Superior temporal gyrus (tissue), 1 donor: Measurements from ENCODE around the gene YAP1.

ENCODE experiments used
- DNase-seq: peaks from one replicate; pipeline ENCODE4 v3.0.0-alpha.2; 2016; ENCODE audit errors: extremely low spot score

YAP1 gene

DNA sequence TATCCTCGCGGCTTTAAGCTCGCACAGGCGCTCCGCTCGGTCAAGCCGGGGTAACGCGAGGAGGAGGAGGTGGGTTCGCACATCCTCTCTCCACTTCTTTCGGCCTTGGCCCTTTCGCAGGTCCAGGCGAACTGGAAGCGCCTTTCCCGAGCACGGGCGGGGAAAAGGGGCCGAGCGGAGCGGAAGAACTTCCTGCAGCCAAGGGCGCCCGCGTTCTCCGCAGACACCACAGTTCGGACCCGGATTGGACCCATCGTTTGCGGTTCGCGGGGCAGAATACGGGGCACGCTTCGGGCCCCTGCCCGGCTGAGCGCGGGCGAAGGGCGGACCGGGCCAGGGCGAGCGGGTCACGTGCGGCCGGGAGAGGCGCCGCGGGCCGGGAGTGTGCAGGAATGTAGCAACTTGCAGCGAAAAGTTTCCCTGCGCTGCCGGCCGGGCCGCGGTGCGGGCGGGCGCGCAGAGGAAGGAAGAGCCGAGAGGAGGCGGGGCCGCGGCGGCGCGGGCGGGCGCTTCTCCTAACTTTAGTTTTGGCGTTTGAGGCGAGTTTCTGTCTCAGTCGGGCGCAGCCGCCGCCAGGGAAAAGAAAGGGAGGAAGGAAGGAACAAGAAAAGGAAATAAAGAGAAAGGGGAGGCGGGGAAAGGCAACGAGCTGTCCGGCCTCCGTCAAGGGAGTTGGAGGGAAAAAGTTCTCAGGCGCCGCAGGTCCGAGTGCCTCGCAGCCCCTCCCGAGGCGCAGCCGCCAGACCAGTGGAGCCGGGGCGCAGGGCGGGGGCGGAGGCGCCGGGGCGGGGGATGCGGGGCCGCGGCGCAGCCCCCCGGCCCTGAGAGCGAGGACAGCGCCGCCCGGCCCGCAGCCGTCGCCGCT lies at the start of gene YAP1:
TSS of gene YAP1 (plus strand) at position 552 of the 865 bp plus-strand sequence. CDS start 402 bp downstream, outside the sequence.
- no peak for DNase-seq

DNA sequence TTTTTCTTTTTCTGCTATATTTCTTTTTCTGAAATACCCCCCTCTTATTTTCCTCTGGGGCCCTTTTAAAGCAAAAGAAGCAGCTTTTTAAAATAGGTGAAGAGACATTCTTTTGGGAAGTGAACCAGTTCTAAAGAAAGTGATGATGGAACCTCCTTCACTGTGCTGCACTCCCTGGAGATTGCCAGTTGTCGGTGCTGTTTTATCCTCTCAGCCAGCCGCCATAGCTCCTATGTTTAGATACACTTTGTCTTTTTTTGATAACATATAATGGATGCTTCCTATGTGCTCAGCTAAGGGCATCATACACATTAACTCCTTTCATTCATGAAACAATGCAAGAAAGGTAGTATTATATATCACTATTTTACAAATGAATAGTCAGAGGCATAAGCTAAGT lies 49.0 kb upstream of the YAP1 start:
- DNase-seq, result no peak

DNA sequence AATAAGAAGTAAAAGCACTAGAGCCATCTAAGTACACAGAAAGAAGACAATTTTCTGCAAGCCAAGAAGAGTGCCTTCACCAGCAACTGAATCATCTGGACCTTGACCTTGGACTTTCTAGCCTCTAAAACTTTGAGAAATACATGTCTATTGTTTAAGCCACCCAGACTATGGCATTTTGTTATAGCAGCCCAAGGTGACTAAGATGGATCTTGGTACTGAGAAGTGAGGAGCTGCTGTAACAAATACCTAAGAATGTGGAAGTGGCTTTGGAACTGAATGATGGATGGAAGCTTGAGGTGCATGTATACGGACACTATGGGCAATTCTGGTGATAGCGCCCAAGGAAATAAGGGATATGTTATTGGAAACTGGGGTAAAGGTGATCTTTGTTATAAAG lies 48.1 kb upstream of the YAP1 start:
- DNase-seq, result no peak

DNA sequence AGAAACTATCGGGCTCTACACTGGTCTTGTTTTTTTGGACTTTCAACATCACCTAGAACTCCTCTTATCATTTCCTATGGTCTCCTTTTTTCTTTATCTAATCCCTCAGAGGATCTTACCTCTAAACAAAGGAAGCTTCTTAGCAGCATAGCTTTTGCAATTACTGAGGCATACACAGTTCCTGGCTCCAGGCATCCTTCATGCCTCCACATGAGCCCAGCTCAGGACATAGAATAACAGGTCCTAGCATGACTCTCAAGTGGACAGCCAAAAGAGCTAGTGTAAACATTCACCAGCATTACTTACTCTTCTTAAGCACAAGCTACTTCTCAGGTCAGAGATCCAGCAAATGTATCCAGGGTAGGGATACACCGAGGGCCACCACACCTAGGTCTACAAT lies 45.9 kb upstream of the YAP1 start:
- DNase-seq, result no peak

DNA sequence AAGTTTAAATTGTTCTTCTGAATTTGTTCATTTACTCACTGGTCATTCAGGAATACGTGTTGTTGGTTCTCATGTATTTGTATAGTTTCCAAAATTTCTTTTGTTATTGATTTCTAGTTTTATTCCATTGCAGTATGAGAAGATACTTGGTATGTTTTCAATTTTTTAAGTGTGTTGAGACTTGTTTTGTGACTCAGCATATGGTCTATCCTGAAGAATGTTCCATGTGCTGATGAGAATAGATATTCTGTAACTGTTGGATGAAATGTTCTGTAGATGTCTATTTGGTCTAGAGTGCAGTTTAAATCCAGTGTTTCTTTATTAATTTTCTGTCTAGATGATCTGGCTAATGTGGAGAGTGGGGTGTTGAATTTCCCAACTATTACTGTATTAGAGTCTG lies 39.5 kb upstream of the YAP1 start:
- no peak for DNase-seq

DNA sequence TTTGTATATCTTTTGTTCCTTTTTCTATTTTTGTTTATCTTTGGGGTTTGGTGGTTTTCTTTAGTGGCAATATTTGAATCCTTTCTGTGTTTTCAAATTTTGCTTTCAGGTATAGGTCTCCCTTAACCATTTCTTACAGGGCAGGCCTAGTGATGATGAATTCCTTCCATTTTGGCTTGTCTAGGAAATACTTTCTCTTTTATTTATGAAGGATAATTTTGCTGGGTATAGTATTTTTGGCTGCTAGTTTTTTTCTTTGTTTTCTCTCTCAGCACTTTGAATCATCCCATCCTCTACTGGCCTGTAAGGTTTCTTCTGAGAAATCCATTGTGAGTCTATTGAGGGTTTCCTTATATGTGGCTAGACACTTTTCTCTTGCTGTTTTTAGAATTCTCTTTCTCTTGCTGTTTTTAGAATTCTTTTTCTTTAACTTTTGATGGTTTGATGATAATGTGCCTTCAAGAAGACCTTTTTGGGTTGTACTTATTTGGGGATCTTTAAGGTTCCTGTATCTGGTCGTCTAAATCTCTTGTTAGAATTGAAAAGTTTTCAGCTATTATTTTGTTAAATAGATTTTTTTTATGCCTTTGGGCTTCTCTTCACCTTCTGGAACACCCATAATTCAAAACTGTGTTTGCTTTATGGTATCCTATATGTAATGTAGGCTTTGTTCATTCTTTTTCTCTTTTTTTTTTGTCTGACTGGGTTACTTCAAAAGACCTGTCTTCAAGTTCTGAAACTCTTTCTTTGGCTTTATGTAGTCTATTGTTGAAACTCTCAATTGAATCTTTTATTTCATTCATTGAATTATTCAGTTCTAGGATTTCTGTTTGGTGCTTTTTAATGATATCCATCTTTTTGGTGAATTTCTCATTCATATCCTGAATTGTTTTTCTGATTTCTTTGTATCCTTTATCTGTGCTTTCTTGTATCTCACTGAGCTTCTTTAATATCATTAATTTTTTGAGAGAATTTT lies 38.5 kb upstream of the YAP1 start:
- DNase-seq, result no peak

DNA sequence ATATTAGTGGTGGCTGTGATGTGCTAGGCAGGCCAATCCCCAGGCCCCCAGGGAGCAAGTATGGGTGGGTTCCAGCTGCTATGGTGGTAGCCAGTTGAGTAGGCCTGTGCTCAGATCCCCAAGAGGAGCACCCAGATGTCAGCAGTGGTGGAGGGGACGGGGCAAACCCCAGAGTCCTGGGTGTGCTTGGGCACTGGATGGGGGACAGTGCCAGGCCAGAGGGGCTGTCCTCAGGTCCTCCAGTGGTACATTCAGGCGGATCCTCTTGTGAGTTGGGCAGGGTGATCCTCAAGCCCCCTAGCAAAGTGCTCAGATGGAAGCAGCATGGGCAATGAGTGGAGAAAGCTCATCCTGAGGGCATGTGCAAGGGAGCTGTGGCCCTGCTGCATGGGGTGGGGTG lies 37.0 kb upstream of the YAP1 start:
- no peak for DNase-seq

DNA sequence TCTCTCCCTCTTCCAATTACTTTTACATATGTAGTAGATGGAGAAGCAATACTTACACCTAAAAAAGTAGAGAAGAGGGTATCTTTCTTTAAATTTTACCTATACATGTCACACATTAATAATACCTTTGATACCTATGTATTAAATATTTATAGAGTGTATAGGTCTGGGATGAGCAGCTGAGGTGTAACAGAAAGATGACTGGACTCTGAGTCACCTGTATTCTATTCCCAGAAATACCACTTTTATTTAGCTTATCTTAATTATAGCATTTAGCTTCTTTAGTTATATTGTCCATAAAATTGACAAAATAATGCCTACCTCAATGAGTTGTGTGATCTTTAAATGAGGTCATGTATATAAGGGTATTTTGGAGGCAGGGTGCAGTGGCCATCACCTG lies 30.6 kb upstream of the YAP1 start:
- DNase-seq, result no peak

DNA sequence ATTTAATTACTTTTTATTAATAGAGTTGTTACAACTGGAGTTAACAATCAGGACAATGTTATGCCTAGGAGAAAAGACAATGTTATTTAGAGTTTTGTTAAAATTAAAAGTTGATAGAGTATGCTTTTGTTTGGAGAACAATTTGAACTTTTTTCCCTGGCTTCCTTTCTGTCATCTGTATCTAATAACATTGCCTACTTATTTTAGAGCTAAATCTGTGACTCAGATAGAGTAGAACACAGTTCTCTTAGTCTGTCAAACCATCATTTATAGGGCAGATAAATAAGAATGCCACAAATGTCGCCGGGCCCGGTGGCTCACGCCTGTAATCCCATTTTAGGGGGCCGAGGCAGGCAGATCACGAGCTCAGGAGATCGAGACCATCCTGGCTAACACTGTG lies 28.9 kb upstream of the YAP1 start:
- DNase-seq, result no peak

DNA sequence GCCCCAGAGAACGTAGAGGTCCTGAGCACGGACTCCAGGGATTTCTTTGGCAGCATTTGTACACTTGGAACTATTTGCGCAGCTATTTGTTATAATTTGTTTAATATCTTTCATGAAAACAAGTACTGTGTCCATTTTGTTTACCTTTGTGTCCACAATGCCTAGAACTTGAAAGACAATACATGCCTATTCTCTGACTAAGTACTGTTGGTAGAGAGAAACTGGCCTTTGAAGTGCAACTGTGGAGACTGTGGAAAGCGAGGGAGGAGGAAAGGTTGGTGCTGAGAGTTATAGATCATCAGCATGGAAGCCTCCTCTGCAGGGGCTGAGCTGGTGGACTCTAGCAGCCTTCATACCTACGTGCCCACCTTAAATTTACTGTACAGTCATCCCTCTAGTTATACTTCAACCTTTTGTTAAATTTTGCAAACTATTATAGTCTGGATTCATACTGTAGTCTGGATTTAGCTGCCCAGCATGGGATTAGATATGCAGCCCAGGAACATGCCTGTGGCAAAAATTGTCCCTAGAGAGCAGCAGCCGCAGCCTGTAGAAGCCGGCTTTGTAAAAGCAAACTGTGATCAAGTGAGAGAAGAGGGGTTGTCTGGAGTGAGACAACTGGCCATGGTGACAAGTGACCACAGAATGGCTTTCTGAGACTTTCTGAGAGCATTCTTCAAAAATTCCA lies 24.2 kb upstream of the YAP1 start:
- no peak for DNase-seq

DNA sequence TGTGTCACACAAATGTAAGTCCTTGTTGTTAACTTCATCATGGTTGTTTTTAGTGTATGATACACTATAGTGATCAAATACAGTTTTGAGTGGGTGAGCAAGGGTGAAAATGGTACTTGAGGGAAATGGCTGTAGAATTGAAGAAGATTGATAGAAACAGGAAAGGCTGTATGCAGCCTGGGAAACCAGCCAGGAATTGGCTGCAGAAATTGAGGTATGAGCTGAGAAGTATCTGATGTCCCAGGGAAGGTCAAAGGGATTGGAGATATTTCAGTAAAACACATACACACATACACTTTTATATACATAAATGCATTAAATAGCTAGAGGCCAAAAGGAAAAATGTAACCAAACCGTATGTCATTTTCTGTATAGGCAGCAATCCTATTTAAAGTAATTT lies 13.1 kb upstream of the YAP1 start:
- DNase-seq, result no peak

DNA sequence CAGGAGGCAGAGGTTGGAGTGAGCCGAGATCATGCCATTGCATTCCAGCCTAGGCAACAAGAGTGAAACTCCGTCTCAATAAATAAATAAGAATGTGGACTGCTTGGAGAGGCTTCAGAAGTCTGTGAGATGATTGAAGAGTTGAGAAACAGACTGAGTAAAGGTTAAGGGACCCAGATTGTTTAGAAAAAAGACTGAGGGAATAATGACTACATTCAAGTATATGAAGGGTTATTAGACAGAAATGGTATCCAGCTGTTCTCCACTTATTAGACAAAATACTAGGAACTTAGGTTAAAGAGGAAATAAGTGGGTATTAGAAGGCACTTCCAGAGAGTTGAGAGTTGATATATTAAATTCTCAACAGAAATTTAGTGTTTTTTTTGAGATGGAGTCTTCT lies 10.5 kb upstream of the YAP1 start:
- no peak for DNase-seq

DNA sequence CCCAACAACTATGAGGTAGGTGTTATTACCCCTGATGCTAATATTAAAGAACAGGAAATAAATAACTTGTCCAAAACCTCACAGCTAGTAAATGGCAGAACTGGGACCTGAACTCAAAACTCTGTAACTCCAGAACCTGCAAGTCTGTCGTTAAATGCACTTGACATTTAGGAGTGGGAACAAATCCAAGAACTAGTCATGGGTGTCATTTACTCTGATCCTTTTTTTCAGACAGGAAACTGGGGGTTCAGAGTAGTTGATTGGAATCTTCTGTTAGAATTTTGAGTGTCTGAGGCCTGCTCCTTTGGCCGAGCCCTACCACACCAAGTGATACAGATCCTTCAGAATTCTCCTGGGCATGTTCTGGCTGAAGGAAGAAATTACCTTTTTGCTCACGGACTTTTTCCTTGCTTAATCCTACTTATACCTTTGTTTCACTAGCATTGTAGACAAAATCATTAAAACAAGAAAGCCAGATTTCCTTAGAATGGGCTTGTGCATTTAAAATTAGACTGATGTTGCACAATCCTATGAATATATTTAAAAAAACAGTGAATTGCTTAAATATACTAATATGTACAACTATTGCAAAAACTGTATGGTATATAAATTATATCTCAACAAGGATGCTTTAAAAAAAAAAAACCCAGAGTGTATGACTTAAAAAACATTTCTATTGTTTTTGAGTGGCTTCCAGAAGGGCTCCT lies 1.4 kb upstream of the YAP1 start:
- DNase-seq, result no peak

DNA sequence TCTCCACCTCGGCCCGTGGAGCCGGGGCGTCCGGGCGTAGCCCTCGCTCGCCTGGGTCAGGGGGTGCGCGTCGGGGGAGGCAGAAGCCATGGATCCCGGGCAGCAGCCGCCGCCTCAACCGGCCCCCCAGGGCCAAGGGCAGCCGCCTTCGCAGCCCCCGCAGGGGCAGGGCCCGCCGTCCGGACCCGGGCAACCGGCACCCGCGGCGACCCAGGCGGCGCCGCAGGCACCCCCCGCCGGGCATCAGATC lies 439 bp downstream of the YAP1 start:
- DNase-seq, result no peak

DNA sequence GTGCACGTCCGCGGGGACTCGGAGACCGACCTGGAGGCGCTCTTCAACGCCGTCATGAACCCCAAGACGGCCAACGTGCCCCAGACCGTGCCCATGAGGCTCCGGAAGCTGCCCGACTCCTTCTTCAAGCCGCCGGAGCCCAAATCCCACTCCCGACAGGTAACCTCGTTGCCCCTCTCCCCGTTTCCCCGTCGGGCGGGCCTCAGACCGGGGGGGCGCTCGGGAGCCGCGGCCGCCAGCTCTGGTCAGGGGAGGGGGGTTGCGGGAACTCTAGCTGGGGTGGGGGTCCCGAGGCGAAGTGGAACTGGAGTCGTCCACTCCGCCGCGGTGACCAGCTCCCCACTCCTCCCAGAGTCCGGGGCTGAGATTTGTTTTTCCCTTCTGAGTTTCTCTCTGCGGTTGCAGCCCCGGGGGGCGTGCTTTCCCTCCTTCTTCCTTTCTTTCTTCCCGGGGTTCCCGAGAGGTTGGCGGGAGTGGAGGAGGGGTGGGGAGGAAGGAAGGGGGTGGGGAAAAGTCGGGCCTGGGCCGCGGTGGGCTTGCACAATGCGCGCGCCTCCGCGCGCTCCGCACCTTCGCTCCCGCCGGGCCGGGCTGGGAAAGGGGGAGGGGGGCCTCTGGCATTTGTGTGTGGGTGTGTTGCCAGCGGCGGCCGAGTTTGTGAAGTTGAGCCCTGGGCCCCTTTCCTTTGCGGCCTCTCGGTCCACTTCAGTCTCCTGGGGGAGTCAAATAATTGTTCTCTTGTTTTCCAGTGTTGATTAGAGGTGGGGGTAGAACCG lies 952 bp downstream of the YAP1 start:
- no peak for DNase-seq

DNA sequence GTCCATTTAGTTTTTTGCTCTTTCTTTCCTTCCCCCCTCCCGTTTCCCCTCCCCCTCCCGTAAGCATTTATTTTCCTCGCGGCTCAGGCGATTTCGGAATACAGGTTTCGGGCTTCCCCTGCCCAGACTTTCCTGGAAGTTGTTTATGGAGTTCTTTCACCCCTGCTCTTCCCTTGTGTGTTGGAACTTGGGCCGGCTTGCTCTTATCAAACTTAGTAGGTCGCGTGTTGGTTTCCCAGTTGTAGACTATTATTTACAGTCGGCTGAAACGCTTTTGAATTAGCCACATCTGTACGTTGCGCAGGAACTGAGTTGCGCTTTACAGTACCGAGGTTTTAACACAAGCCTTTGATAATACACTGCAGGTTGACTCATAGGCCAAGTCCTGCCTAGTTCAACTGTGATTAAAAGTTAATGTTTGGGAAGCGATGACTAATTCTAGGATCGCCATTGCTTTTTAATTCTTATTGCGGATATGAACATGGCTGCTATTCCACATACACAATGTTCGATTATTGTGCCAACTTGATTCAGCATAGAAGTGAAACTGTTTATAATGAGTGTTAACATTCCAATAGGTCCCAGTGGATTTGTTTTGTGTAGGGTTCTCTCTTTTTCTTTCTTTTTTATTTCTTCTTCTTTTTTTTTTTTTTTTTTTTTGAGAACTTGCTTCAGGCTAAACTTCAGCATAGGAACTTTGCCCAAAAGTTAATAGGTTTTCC lies 1.7 kb downstream of the YAP1 start:
- no peak for DNase-seq

DNA sequence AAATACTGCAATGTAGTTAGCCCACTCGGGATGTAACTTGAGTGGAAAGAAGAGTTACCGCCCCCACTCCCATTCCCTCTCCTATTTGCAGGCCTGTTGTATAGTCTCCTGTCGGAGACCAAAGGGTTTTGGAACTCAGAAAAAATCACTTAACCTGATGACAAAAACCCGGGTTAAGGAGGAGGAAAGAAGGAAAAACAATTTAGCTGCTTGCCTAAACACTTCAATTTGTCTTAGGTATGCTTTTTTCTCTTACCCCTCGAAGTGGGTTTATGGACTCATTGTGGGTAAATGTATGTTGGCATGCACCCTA lies 2.2 kb downstream of the YAP1 start:
- no peak for DNase-seq

DNA sequence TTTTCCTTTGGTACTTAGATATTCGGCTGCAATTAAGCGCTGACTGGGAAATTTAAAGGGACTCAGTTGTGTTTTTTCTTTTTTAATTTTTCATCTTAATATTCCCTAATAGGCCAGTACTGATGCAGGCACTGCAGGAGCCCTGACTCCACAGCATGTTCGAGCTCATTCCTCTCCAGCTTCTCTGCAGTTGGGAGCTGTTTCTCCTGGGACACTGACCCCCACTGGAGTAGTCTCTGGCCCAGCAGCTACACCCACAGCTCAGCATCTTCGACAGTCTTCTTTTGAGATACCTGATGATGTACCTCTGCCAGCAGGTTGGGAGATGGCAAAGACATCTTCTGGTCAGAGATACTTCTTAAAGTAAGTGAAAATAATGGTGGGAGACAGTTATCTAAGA lies 3.8 kb downstream of the YAP1 start:
- DNase-seq, result no peak

DNA sequence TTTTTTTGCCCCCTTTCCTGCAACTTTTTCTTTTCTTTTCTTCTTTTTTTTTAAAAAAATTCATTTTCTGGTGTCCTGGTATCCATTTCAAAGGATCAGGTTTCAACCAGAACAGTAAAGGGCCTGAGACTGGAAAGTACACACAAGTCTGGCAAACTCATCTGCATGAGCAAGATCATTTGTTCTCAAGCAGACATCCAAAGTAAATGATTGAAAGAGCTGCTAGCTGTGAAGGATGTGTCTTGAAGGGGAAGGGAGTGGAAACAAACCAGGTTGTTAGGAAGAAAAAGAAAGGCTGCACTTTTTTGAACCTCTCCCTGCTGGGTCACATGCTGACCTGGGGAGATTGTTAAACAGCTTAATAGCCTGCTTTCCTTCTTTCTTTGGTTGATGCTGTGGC lies 5.3 kb downstream of the YAP1 start:
- no peak for DNase-seq

DNA sequence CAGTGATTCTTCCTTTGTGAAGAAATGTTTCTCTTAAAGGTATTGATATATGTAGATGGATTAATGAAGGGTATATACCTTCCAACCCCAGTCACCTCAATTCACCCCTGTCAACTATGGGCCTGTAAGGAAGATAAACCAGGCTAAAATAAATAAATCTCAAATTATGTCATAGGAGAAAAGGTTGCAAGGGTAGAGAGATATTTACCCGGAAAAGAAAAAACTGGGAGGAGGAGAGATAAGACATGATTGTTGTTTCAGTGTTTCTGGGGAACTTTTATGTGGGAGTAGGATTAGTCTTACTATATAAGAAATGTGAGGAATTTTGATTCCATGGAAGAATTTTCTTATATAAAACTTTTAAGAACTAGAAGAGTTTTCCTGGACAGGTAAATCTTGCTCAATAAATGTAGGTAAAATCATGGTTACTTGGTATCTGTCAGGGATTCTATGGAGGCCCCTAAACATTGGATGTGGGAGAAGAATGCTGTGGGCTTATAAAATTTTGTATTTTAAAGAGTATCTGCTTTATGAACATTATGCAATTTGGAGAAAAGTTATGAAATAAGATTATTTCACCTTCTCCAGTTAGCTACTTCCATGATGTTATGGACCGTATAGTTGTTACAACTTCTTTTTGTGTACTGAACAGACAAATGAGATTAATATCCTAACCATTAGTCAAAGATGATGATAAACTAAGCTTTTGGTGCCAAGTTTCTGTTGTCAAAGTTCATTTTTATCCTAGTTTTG lies 6.4 kb downstream of the YAP1 start:
- DNase-seq, result no peak
